Keratinocyte (primary cell): Measurements from ENCODE around the gene CFAP58. TPM values are rescaled to one million over a fixed set of nuclear protein-coding genes. Genes with fewer than 3 reads are reported as not detected.

Experiments used
- DNase-seq: peaks from one replicate; pipeline ENCODE4 v3.0.0-alpha.2; 2011; ENCODE audit warnings: low read depth, missing footprints, low spot score
- FAIRE-seq: peaks from 2 replicates; lab custom pipeline; 2011; peaks lifted over from hg19 to GRCh38; lab: Jason Lieb, UNC
- H2AFZ ChIP-seq: 2 replicates; pipeline ENCODE4 v1.6.0; 2012; ENCODE audit warnings: low read length, control low read depth, inconsistent platforms; ENCODE audit not compliant: control insufficient read depth
- H3K27ac ChIP-seq: 2 replicates; pipeline ENCODE4 v1.5.1; 2011; ENCODE audit warnings: low read length; ENCODE audit not compliant: control insufficient read depth, insufficient read depth
- H3K27me3 ChIP-seq: 3 replicates; pipeline ENCODE4 v1.6.0; 2011; ENCODE audit warnings: low read length; ENCODE audit not compliant: control insufficient read depth, insufficient read depth; ENCODE audit errors: extremely low read depth
- H3K36me3 ChIP-seq, 2 experiments: 2 replicates in 1 of 2; 3 replicates in 1 of 2; pipeline ENCODE4 v1.5.1; 2011; ENCODE audit warnings: low read length in 2 of 2, mild to moderate bottlenecking in 1 of 2; ENCODE audit not compliant: control insufficient read depth in 2 of 2, insufficient read depth in 2 of 2; ENCODE audit errors: extremely low read depth in 1 of 2
- H3K4me1 ChIP-seq: 3 replicates; pipeline ENCODE4 v1.5.1; 2011; ENCODE audit warnings: low read length; ENCODE audit not compliant: control insufficient read depth, insufficient read depth; ENCODE audit errors: extremely low read depth
- H3K4me2 ChIP-seq: 3 replicates; pipeline ENCODE4 v1.6.0; 2011; ENCODE audit warnings: low read depth, low read length; ENCODE audit not compliant: control insufficient read depth, insufficient read depth; ENCODE audit errors: extremely low read depth
- H3K4me3 ChIP-seq, 3 experiments: fragments of 200-600 bp in 1 of 3; sonication (generic) in 1 of 3; 2 replicates in 2 of 3; 3 replicates in 1 of 3; pipeline ENCODE4 v1.5.1; 2011 to 2016; ENCODE audit warnings: low read length in 3 of 3, mild to moderate bottlenecking in 3 of 3, control low read depth in 2 of 3, inconsistent platforms in 1 of 3, low read depth in 1 of 3, mixed read lengths in 1 of 3, mixed run types in 1 of 3, moderate library complexity in 1 of 3; ENCODE audit not compliant: control insufficient read depth in 2 of 3, insufficient read depth in 2 of 3; ENCODE audit errors: extremely low read depth in 1 of 3
- H3K79me2 ChIP-seq: 2 replicates; pipeline ENCODE4 v1.6.0; 2012; ENCODE audit warnings: low read length; ENCODE audit not compliant: control insufficient read depth, insufficient read depth
- H3K9ac ChIP-seq: 3 replicates; pipeline ENCODE4 v1.6.0; 2011; ENCODE audit warnings: low read length; ENCODE audit not compliant: control insufficient read depth, insufficient read depth; ENCODE audit errors: extremely low read depth
- H3K9me1 ChIP-seq: 3 replicates; pipeline ENCODE4 v1.6.0; 2011; ENCODE audit warnings: low read length; ENCODE audit not compliant: control insufficient read depth, insufficient read depth; ENCODE audit errors: extremely low read depth
- H3K9me3 ChIP-seq: 2 replicates; pipeline ENCODE4 v1.5.1; 2012; ENCODE audit warnings: low read depth, low read length; ENCODE audit not compliant: control insufficient read depth
- H4K20me1 ChIP-seq: 3 replicates; pipeline ENCODE4 v1.6.0; 2011; ENCODE audit warnings: low read length; ENCODE audit not compliant: control insufficient read depth, insufficient read depth; ENCODE audit errors: extremely low read depth
- EZH2 ChIP-seq: IDR thresholded peaks from one replicate; pipeline ENCODE4 v1.6.1; 2012; ENCODE audit warnings: inconsistent platforms, mild to moderate bottlenecking, low read length, moderate library complexity
- dilution Hi-C: fragments of 300-500 bp; cut with MboI; formaldehyde crosslinking; loops from one replicate; pipeline ENCODE4 v1.7.0; 2020; ENCODE audit warnings: low sequenced_read_pairs; ENCODE audit not compliant: extremely low pct_ligation_motif_present
- polyA plus RNA-seq, 5 experiments: library from polyadenylated mRNA; depleted of rRNA in 3 of 5; stranded (reverse) in 3 of 5; stranded (forward) in 1 of 5; unstranded in 1 of 5; fragments of >200 nt; gene quantifications; 1 replicate in 1 of 5; 2 replicates in 3 of 5; 3 replicates in 1 of 5; pipeline versions ENCODE4 v1.2.1 to v1.2.3, GENCODE V29; 2011 to 2012; ENCODE audit warnings: missing spikeins in 2 of 5, low read depth in 1 of 5, low replicate concordance in 1 of 5
- TF ChIP-seq, protein P1 (sequence below), 3 experiments: IDR thresholded peaks in 1 of 3; conservative IDR thresholded peaks in 1 of 3; optimal IDR thresholded peaks in 1 of 3; 2 replicates in 2 of 3; 3 replicates in 1 of 3; pipeline versions ENCODE3 to v1.5.1; 2011; ENCODE audit warnings: low read length in 3 of 3, mild to moderate bottlenecking in 3 of 3, moderate library complexity in 2 of 3, control low read depth in 1 of 3, inconsistent platforms in 1 of 3; ENCODE audit not compliant: insufficient read depth in 2 of 3; ENCODE audit errors: extremely low read depth in 1 of 3

Gene CFAP58
- polyA plus RNA-seq, 1 donor (not counting 4 experiments of a cell fraction or from before 2014, with no cell fraction given) = 2.3 TPM

- H3K79me2 ChIP-seq = peaks cover 71% of the 10 kb centered on the region
- no peak for DNase-seq
- H3K36me3 ChIP-seq = peaks cover 0 to 12% of the 10 kb centered on the region in 2 experiments
- H3K9me1 ChIP-seq = peaks cover 7% of the 10 kb centered on the region
- H3K4me1 ChIP-seq = peaks cover 59% of the 10 kb centered on the region
- no peak overlapping the region for H3K9ac ChIP-seq
- no peak overlapping the region for H3K4me3 ChIP-seq
- TF ChIP-seq EZH2 = no peak
- TF ChIP-seq, protein P1, sequence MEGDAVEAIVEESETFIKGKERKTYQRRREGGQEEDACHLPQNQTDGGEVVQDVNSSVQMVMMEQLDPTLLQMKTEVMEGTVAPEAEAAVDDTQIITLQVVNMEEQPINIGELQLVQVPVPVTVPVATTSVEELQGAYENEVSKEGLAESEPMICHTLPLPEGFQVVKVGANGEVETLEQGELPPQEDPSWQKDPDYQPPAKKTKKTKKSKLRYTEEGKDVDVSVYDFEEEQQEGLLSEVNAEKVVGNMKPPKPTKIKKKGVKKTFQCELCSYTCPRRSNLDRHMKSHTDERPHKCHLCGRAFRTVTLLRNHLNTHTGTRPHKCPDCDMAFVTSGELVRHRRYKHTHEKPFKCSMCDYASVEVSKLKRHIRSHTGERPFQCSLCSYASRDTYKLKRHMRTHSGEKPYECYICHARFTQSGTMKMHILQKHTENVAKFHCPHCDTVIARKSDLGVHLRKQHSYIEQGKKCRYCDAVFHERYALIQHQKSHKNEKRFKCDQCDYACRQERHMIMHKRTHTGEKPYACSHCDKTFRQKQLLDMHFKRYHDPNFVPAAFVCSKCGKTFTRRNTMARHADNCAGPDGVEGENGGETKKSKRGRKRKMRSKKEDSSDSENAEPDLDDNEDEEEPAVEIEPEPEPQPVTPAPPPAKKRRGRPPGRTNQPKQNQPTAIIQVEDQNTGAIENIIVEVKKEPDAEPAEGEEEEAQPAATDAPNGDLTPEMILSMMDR (optimal IDR thresholded peaks at IDR 0.05 in 1 of 3, IDR thresholded peaks at IDR 0.05 in 1 of 3, conservative IDR thresholded peaks at IDR 0.05 in 1 of 3; ENCODE audit: extremely low read depth in 1 of 3, insufficient read depth in 2 of 3, low read length in 3 of 3) = no peak
- dilution Hi-C loops = no loop called here
- H3K27ac ChIP-seq = no peak overlapping the region
- no peaks in the 10 kb centered on the region for H3K27me3 ChIP-seq
- no peak overlapping the region for H2AFZ ChIP-seq
- no peaks in the 10 kb centered on the region for H4K20me1 ChIP-seq
- H3K4me2 ChIP-seq = no peak overlapping the region
- H3K9me3 ChIP-seq = no peaks in the 10 kb centered on the region
- FAIRE-seq = no peak
These were observed 19.8 kb upstream of the CFAP58 start for GRCh38 chr10:104333728-104334373.

- Histone ChIP-seq H3K9me1 (peaks cover 7% of the 10 kb centered on the region), H3K27ac (peak overlapping the region; percentile 69), H3K27me3 (no peaks in the 10 kb centered on the region), H3K9ac (peak overlapping the region; percentile 3), H3K9me3 (no peaks in the 10 kb centered on the region), H3K79me2 (peaks cover 71% of the 10 kb centered on the region), H3K4me3 (no peak overlapping the region), H3K4me2 (peak overlapping the region; percentile 77), H3K36me3 (peaks cover 0 to 12% of the 10 kb centered on the region in 2 experiments), H3K4me1 (peaks cover 59% of the 10 kb centered on the region), H2AFZ (no peak overlapping the region), H4K20me1 (no peaks in the 10 kb centered on the region)
- DNase-seq = no peak
- dilution Hi-C loops = no loop called here
- TF ChIP-seq, protein P1 (optimal IDR thresholded peaks at IDR 0.05 in 1 of 3, IDR thresholded peaks at IDR 0.05 in 1 of 3, conservative IDR thresholded peaks at IDR 0.05 in 1 of 3; ENCODE audit: extremely low read depth in 1 of 3, insufficient read depth in 2 of 3, low read length in 3 of 3) = no peak
- TF ChIP-seq EZH2 = no peak
- no peak for FAIRE-seq
These were observed 19.1 kb upstream of the CFAP58 start for GRCh38 chr10:104334561-104334960.
